ENCODE results near the gene RAB42. TPM values are rescaled to one million over a fixed set of nuclear protein-coding genes. Genes with fewer than 3 reads are reported as not detected.
A peak's percentile ranks its signal among the peaks of the same experiment; 100 is the strongest.

The RAB42 gene
- total RNA-seq, 1 experiment from 2014 or later, result 13.2 TPM

DNA sequence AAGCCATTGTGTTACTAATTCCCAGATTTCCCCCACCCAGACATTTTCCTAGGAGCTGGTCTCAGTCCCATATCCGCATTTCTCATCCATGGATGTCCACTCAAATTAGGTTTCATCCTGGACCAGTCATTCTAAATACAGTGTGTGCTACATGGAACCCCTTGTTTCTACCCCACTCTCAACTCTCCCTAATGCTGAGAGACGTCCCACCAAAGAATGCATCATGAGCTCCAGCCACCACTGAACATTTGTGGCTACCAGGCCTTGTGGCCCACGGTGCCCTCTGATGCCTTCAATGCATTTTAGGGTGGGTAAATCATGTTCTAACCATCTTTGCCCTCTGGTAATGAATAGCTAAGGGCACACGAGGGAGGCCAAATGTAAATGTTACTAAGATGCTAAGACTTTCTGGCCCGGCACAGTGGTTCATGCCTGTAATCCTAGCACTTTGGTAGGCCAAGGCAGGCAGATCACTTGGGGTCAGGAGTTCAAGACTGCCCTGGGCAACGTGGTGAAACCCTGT, 13.3 kb upstream of the RAB42 start:
- H3K4me1 ChIP-seq (ENCODE audit: insufficient read depth, low read length), result no peaks in the 10 kb centered on the region
- H3K79me1 ChIP-seq (ENCODE audit: insufficient read depth, low read depth, low read length, poor library complexity, severe bottlenecking), result no peaks in the 10 kb centered on the region
- no peak overlapping the region for H2BK120ac ChIP-seq (ENCODE audit: low read depth, low read length, poor library complexity, severe bottlenecking)
- H4K5ac ChIP-seq (ENCODE audit: insufficient read length, low read depth, low read length), result no peak overlapping the region
- peaks cover 17% of the 10 kb centered on the region for H3K23me2 ChIP-seq (ENCODE audit: insufficient read length, low read depth, low read length, poor library complexity, severe bottlenecking)
- no peak overlapping the region for H2AK5ac ChIP-seq (ENCODE audit: insufficient read length, low read length)
- H3K4me3 Mint-ChIP-seq, result peak overlapping the region; percentile 19 to 61; a peak in 4 of 5 replicates
- H3K14ac ChIP-seq (ENCODE audit: insufficient read depth, low read length), result no peak overlapping the region
- no peak overlapping the region for H2BK5ac ChIP-seq (ENCODE audit: insufficient read length, low read length)
- H3K27me3 ChIP-seq (ENCODE audit: insufficient read depth, low read length), result no peaks in the 10 kb centered on the region
- H3K18ac ChIP-seq (ENCODE audit: insufficient read length, low read depth, low read length), result no peak overlapping the region
- no peak for DNase-seq
- no peak overlapping the region for H3K4me2 ChIP-seq (ENCODE audit: insufficient read depth, insufficient read length, low read length)
- H2BK12ac ChIP-seq (ENCODE audit: insufficient read length, low read depth, low read length), result no peak overlapping the region
- H4K91ac ChIP-seq (ENCODE audit: insufficient read length, low read depth, low read length), result no peak overlapping the region
- H3K4ac ChIP-seq (ENCODE audit: low read depth, low read length), result no peak overlapping the region
- H3K56ac ChIP-seq (ENCODE audit: insufficient read length, low read depth, low read length), result no peak overlapping the region
- no peak overlapping the region for H3K23ac ChIP-seq (ENCODE audit: insufficient read length, low read depth, low read length)
- peak overlapping the region; percentile 46 for H3K27ac ChIP-seq (ENCODE audit: insufficient read length, low read depth, low read length)
- peak overlapping the region in 2 of 3 experiments; percentile 64 to 84; a peak in 3 of 7 replicates for H3K27ac Mint-ChIP-seq
- H4K20me1 ChIP-seq (ENCODE audit: control insufficient read depth, insufficient read depth, insufficient read length), result no peaks in the 10 kb centered on the region
- H3K9me3 Mint-ChIP-seq, result no peaks in the 10 kb centered on the region; a peak in 1 of 5 replicates
- H2BK15ac ChIP-seq (ENCODE audit: low read depth, low read length), result no peak overlapping the region
- H3K4me1 Mint-ChIP-seq, result peaks cover 19 to 24% of the 10 kb centered on the region in 2 experiments
- no peak overlapping the region for H2AFZ ChIP-seq (ENCODE audit: low read length)
- H3K79me2 ChIP-seq (ENCODE audit: insufficient read depth, low read length), result peaks cover 16% of the 10 kb centered on the region; the same call in 1 of the 2 replicates
- H3K9ac ChIP-seq (ENCODE audit: extremely low read depth, insufficient read length, low read length), result no peak overlapping the region
- no CpG with 5 or more reads among the region's 6 CpGs for WGBS (ENCODE audit: extremely low coverage, insufficient read length, low lambda C conversion rate)
- H3K9me3 ChIP-seq (ENCODE audit: control insufficient read depth, low read depth, low read length), result no peaks in the 10 kb centered on the region
- TF ChIP-seq, protein P1, sequence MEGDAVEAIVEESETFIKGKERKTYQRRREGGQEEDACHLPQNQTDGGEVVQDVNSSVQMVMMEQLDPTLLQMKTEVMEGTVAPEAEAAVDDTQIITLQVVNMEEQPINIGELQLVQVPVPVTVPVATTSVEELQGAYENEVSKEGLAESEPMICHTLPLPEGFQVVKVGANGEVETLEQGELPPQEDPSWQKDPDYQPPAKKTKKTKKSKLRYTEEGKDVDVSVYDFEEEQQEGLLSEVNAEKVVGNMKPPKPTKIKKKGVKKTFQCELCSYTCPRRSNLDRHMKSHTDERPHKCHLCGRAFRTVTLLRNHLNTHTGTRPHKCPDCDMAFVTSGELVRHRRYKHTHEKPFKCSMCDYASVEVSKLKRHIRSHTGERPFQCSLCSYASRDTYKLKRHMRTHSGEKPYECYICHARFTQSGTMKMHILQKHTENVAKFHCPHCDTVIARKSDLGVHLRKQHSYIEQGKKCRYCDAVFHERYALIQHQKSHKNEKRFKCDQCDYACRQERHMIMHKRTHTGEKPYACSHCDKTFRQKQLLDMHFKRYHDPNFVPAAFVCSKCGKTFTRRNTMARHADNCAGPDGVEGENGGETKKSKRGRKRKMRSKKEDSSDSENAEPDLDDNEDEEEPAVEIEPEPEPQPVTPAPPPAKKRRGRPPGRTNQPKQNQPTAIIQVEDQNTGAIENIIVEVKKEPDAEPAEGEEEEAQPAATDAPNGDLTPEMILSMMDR (conservative IDR thresholded peaks at IDR 0.05), result no peak
- peaks cover 33 to 64% (median 45%) of the 10 kb centered on the region in 3 experiments for H3K36me3 Mint-ChIP-seq (ENCODE audit: insufficient read depth in 1 of 3, low read depth in 3 of 3)
- H4K8ac ChIP-seq (replicated peaks; ENCODE audit: insufficient read length, low read depth, low read length), result no peak overlapping the region
- no peak overlapping the region for H3T11ph ChIP-seq (ENCODE audit: low read length)
- no peak overlapping the region for H2BK20ac ChIP-seq (ENCODE audit: low read depth, low read length, poor library complexity, severe bottlenecking)
- H3K27me3 Mint-ChIP-seq (ENCODE audit: low read depth), result 0 out of 2 replicates have a peak, but pooled peaks cover 3% of the 10 kb centered on the region

Measured in H9 (cell line).